NCI-H526 treated with DMSO at 0.1 percent for 48 hours (cell line): ENCODE results near the gene SLC44A5.
A peak's percentile ranks its signal among the peaks of the same experiment; 100 is the strongest.
"Not testable (repeated sequence)": the region's sequence is repeated elsewhere in the genome, so short reads cannot be mapped to it uniquely, and the experiment has no call there.

ENCODE experiments used
- DNase-seq: peaks from one replicate; lab custom pipeline; 2025; lab: John Stamatoyannopoulos, UW

The SLC44A5 gene

DNA sequence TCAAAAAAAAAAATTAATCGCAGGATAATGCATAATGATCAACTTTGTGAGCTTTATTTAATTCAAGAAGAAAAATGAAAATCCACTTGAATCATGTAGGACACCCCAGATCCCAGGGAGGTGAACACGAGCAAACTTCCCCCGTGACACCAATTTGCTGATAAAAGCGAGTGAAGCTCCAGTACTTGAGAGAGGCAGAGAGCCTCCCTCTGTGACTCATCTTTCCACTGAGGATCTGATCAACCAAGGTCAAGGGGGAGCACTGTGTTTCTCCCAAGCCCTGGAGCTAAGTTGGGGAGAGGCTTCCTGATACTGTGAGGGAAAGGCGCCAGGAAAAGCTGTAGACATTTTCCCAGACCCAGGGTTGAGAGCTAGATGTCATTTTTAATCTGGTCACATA, 160.9 kb downstream of the SLC44A5 start:
- no peak for DNase-seq

GRCh38 chr1:75444220-75444619, 166.7 kb downstream of the SLC44A5 start:
- no peak for DNase-seq

DNA sequence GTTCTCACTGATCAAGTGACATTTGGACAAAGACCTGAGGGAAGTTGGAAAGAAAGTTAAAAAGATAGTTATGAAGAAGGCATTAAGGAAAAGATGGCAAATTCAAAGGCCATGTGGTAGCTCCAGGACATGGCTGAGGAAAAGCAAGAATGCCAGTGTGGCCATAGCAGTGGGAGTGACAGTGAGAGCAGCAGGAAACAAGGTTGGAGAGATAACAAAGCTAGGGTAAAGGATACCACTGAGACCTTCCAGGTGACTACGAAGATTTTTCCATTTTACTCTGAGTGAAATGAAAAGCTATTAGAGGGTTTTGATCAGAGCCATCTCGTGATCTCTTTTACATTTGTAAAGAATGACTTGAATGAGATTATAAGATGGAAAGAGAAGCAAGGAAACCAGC, 170.6 kb downstream of the SLC44A5 start:
- DNase-seq: no peak

DNA sequence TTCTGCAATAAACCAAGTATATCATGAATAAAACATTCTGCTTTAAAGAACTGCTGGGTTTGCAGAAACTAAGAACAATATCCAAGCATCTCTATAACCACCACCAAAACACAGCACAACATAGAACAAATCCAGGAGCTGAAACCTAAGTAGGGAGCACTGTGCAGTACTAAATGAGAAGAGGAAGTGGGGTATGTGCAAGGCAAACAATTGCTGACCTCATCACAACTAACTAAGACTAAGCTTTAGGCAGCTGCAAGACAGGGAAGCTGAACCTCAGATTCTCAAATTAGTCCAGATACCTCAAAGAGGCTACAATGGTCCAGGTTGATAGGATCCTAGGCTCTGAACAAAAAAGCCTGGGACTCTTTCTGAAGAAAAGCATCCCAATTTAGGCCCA, 172.6 kb downstream of the SLC44A5 start:
- no peak for DNase-seq

DNA sequence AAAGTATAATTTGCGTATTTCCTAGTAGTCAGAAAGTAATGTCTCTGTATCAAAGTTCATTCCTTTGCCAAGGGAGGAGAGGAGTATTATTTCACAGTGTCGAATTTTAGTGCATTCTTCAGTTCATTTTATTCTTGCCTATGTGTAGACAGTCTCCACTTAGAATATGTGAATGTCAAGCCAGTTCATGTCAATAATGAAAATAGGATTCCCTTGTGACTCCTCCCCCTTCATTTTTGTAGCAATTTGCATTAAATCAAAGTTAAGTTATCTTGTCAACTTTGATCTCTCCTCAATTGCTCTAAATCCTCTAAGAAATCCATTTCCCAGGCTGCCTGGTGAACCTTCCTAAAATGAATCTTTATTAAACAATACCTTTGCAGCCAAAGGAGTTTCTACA, 179.1 kb downstream of the SLC44A5 start:
- DNase-seq: no peak

DNA sequence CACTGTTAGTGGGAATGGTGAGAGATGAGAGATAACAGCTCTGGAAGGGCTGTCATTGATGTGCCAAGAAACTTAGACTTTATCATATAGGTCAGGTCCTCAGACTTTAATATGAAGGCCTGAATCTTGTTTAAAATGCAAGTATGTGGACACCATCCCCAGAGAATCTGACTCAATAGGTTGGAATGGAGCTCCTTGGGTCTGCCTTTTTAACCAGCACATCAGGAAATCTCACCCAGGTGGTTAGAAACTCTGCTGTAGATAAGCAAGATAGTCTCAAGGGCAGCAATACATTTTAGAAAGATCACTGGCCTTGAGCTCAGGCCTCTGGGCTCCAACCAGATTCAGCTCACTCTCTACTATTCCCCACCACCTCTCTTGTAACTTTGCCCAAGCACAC, 180.4 kb downstream of the SLC44A5 start:
- DNase-seq: no peak

- no peak for DNase-seq
Observed at GRCh38 chr1:75426688-75427087, 184.2 kb downstream of the SLC44A5 start.

DNA sequence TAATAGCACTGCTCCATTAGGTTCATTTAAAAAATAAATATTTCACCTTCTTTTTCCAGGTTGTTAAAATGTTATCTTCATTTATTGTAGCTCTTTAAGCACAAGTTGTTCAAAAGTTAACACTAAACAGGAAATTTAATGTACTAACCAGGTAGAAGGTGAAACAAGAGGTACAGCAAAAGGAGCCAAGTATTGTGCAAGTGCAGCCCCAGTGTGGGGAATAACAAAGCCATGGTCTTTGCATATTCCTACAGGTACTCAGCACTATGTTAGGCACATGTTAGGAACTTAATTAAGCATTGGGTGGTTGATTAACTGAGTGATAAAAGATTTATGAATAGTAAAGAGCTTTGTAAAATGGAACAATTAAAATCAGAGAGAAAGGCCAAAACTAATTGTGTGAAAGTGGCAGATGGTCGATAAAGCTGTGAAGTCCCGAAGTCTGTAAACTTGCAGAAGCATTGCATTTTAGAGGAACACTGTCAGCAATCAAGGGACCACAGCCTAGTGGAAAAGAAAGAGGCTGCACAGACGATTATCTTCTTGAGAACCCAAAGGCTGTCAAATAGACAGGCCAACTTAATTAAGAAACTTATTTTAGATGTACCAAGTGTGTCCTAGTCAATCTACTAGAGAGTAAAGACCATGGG, 185.8 kb downstream of the SLC44A5 start:
- no peak for DNase-seq

DNA sequence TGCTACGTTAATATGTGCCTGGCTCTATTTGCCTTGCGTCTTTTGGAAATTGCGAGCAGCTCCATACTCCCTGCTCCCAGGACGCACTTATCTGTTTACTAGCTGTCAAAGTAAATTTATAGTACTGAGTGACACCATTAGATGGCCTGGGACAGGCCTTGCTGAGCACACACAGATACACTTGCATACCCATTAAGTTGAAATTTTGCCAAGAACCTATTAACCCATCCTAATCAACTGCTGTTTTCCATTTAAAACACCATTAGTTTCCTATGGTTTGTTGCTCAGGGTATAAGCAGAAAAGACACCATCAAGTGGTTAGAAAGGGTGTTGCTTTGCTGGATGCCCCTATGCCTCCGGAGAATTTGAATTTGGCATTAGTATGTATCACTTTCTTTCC, 187.3 kb downstream of the SLC44A5 start:
- no peak for DNase-seq

DNA sequence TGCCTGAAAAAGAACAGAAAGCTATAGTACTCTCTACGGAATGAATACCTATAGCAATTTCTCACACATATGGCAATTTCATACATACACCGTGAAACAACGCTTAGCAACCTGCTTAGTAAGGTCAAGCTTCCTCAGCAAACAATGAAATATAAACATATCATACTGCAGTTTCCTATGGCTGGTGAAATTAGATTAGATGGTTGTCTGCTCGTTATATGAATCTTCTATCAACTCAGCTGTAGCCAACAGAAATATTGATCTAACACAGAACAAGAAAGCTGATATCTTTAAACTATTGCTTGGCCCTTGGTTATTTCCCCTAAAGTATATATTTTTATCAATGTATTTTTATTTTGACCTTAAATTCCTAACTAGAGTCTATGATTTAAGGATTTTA, 187.8 kb downstream of the SLC44A5 start:
- no peak for DNase-seq

DNA sequence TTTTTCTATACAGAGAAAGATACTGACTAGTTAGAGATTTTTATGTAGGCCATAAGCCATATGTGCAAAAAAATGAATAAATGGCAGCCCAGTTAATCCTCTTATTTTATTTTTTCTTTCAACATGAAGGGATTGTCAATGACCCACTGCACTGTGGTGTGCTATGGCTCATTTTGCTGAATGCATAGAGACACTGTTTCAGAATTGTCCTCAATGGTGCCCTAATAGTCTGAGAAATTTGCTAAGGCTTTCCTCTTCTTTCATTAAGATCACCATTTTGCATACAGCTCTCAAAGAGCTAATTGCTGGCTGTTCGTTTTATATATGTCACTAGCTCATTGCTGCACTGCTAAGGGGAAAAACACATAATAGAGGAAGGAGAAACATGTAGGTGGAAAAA, 189.5 kb downstream of the SLC44A5 start:
- DNase-seq: no peak

DNA sequence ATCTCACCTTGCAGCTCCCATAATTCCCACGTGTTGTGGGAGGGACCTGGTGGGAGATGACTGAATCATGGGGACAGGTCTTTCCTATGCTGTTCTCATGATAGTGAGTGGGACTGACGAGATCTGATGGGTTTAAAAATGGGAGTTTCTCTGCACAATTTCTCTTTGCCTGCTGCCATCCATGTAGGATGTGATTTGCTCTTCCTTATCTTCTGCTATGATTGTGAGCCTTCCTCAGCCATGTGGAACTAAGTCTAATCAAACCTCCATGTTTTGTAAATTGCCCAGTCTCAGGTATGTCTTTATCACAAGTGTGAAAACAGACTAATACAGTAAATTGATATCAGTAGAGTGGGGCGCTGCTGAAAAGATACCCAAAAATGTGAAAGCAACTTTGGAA, 195.7 kb downstream of the SLC44A5 start:
- DNase-seq: no peak

DNA sequence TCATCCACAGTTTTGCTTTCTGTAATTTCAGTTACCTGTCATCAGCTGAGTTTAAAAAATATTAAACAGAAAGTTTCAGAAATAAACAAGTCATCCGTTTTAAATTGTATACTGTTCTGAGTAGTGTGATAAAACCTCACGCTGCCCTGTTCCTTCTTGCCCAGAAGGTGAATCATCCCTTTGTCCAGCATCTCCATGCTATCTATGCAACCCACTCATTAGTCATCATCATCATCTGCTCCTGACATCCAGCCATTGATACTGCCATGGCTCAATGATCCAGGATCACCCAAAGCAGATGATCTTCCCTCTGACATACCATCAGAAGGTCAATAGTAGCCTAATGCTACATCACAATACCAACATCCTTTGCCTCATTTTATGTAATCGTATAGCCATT, 198.3 kb downstream of the SLC44A5 start:
- DNase-seq: no peak

- DNase-seq: not testable (repeated sequence)
Observed at GRCh38 chr1:75404681-75405080, 206.2 kb downstream of the SLC44A5 start.

- not testable (repeated sequence) for DNase-seq
Observed at GRCh38 chr1:75403147-75403646, 207.7 kb downstream of the SLC44A5 start.

GRCh38 chr1:75400716-75401115, 210.2 kb downstream of the SLC44A5 start:
- no peak for DNase-seq

GRCh38 chr1:75396745-75397144, 214.2 kb downstream of the SLC44A5 start:
- no peak for DNase-seq

DNA sequence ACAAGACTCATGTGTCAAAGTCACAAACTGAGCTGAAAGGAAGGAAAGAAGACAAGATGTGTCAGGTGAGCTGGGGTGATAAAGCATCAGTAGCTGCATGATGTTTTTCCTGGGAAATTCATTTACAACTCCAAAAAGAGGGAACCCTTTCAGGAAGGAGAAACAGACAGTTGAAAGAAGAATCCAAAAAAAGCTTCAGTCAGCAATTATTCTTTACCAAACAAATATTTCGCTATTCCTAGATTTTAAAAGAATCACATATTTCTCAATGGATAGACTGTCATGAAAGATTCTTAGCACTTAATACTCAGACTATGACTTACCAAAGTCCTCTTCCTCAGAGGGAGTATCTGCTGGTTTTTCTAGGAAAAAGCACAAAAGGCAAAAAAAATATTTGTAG, 214.7 kb downstream of the SLC44A5 start:
- no peak for DNase-seq

DNA sequence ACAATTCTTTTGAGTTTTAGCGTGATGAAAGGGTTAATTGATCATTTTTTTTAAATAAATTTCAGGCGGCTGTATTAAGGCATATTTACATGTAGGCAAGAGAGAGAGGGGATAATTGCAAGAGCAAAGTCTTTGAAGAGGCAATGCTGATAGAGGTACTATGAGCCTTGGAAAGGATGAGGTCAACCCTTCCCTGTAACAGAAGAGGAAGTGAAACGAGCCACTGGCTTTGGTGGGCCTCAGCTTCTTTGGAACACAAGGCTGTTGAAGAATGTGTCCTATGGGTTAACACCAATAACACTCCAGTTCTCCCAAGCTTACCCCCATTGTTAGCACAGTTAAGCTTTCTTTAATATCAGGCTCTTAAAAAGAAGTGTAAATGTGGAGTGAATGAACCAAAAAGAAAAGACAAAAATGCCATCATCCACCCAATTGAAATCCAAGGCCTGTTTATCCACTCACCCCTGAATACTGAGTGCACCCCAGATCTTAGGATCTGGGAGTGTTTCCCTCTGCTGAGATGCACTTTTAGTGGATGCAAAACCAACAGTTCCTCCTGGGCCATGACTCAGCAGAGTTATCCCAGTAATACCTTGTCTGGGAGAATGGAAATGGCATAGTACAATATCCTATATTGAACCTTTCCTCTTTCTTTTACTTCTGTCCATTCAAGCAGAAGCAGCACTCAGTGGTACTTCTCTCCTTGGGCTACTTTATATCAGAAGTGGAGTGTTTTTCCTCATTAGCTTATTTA, 216.4 kb downstream of the SLC44A5 start:
- no peak for DNase-seq

GRCh38 chr1:75392278-75392677, 218.6 kb downstream of the SLC44A5 start:
- DNase-seq: no peak

DNA sequence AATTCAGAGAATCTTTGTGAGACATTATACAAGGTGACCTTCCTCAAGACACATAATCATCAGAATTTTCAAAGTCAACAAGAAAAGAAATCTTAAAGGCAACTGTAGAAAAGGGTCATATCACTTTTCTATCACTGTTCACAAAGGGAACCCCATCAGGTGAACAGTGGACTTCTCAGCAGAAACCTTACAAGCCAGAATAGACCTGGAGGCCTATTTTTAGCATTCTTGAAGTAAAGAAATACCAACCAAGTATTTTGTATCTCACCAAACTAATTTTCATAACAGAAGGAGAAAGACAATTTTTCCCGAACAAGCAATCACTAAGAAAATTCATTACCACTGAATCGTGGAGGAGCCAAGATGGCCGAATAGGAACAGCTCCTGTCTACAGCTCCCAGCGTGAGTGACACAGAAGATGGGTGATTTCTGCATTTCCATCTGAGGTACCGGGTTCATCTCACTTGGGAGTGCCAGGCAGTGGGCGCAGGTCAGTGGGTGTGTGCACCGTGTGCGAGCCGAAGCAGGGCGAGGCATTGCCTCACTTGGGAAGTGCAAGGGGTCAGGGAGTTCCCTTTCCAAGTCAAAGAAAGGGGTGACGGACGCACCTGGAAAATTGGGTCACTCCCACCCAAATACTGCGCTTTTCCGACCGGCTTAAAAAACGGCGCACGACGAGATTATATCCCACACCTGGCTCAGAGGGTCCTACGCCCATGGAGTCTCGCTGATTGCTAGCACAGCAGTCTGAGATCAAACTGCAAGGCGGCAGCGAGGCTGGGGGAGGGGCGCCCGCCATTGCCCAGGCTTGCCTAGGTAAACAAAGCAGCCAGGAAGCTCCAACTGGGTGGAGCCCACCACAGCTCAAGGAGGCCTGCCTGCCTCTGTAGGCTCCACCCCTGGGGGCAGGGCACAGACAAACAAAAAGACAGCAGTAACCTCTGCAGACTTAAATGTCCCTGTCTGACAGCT, 235.2 kb downstream of the SLC44A5 start:
- peak; percentile 51 for DNase-seq

GRCh38 chr1:75373542-75374159, 237.3 kb downstream of the SLC44A5 start:
- DNase-seq: no peak
